Natural killer cell (primary cell): ENCODE data around the gene HOMER2. TPM values are rescaled to one million over a fixed set of nuclear protein-coding genes. Genes with fewer than 3 reads are reported as not detected.

ENCODE experiments used
- ATAC-seq, 3 donors: fragments of 150-1000 bp in 2 of 3; fragments of 200-7000 bp in 1 of 3; cut with Tn5 transposase; 1 replicate in 1 of 3; 2 replicates in 2 of 3; pipeline ENCODE4 v1.10.0; 2021; ENCODE audit warnings: mild to moderate bottlenecking in 2 of 3, moderate library complexity in 2 of 3
- DNase-seq, 2 donors: peaks; one replicate each; pipeline versions ENCODE4 v3.0.0 to v3.0.0-alpha.2; 2013 to 2021; ENCODE audit warnings: mixed read lengths in 1 of 2
- H3K27ac ChIP-seq: one replicate; pipeline ENCODE4 v1.5.1; 2013; ENCODE audit warnings: mild to moderate bottlenecking, low read length
- H3K27me3 ChIP-seq: one replicate; pipeline ENCODE4 v1.6.1; 2013; ENCODE audit warnings: low read length; ENCODE audit not compliant: control insufficient read depth, insufficient read depth
- H3K36me3 ChIP-seq: one replicate; pipeline ENCODE4 v1.6.1; 2013; ENCODE audit warnings: low read length; ENCODE audit not compliant: control insufficient read depth, insufficient read depth
- H3K4me1 ChIP-seq: one replicate; pipeline ENCODE4 v1.6.1; 2013; ENCODE audit warnings: low read length; ENCODE audit not compliant: control insufficient read depth, insufficient read depth
- H3K4me3 ChIP-seq: one replicate; pipeline ENCODE4 v1.5.1; 2013; ENCODE audit warnings: low read length
- H3K9me3 ChIP-seq: one replicate; pipeline ENCODE4 v1.6.1; 2013; ENCODE audit warnings: low read length; ENCODE audit not compliant: control insufficient read depth, insufficient read depth
- H3K27ac Mint-ChIP-seq, 2 donors: one replicate each; pipeline ENCODE4 v1.8.0; 2022; ENCODE audit warnings: mild to moderate bottlenecking in 2 of 2, mixed read lengths in 2 of 2, moderate library complexity in 1 of 2
- H3K27me3 Mint-ChIP-seq, 2 donors: one replicate each; pipeline ENCODE4 v1.8.0; 2022; ENCODE audit warnings: low read depth in 2 of 2, mixed read lengths in 2 of 2
- H3K36me3 Mint-ChIP-seq: one replicate; pipeline ENCODE4 v1.8.0; 2022; ENCODE audit warnings: mixed read lengths
- H3K4me1 Mint-ChIP-seq, 2 donors: one replicate each; pipeline ENCODE4 v1.8.0; 2022; ENCODE audit warnings: mixed read lengths in 2 of 2
- H3K4me3 Mint-ChIP-seq: one replicate; pipeline ENCODE4 v1.8.0; 2022; ENCODE audit warnings: mild to moderate bottlenecking, moderate library complexity, mixed read lengths
- H3K9me3 Mint-ChIP-seq, 2 donors: one replicate each; pipeline ENCODE4 v1.8.0; 2022; ENCODE audit warnings: mixed read lengths in 2 of 2
- CTCF ChIP-seq: fragments of 200-600 bp; IDR thresholded peaks from one replicate; pipeline ENCODE4 v1.8.0; 2022; ENCODE audit warnings: antibody characterized with exemption
- WGBS: methylation state at CpG from one replicate; pipeline ENCODE4 v1.1.7; 2013; ENCODE audit warnings: missing lambda C conversion rate; ENCODE audit not compliant: insufficient coverage; 5-methylcytosine and 5-hydroxymethylcytosine counted together
- intact Hi-C: fragments of 100-400 bp; cut with micrococcal nuclease; formaldehyde crosslinking; loops from one replicate; pipeline ENCODE4 v1.14.2; 2022
- total RNA-seq, 4 donors: library from RNA; stranded (reverse); fragments of 120-200 nt in 1 of 4; gene quantifications; one replicate each; pipeline versions ENCODE4 v1.2.3 to v1.2.4, GENCODE V29; 2013 to 2022

The HOMER2 gene
- total RNA-seq, 3 donors from 2014 or later (not counting 1 experiment from before 2014, with no cell fraction given) = 3.6 to 7.0 (median 4.0) TPM

GRCh38 chr15:82921939-82922338 is 30.6 kb downstream of the HOMER2 start:
- H3K4me3 Mint-ChIP-seq = no peak overlapping the region
- no peaks in the 10 kb centered on the region for H3K27me3 ChIP-seq
- no peaks in the 10 kb centered on the region for H3K9me3 Mint-ChIP-seq
- H3K27ac ChIP-seq = no peak overlapping the region
- H3K4me1 ChIP-seq = no peaks in the 10 kb centered on the region
- intact Hi-C loops = no loop called here
- H3K36me3 Mint-ChIP-seq = no peaks in the 10 kb centered on the region
- no peaks in the 10 kb centered on the region for H3K36me3 ChIP-seq
- no peak for TF ChIP-seq CTCF
- no peak overlapping the region for H3K4me3 ChIP-seq
- peaks cover 0 to 4% of the 10 kb centered on the region in 2 donors for H3K27me3 Mint-ChIP-seq
- no peak overlapping the region for H3K27ac Mint-ChIP-seq
- H3K4me1 Mint-ChIP-seq = no peaks in the 10 kb centered on the region
- ATAC-seq = no peak
- H3K9me3 ChIP-seq = no peaks in the 10 kb centered on the region
- DNase-seq = no peak

DNA sequence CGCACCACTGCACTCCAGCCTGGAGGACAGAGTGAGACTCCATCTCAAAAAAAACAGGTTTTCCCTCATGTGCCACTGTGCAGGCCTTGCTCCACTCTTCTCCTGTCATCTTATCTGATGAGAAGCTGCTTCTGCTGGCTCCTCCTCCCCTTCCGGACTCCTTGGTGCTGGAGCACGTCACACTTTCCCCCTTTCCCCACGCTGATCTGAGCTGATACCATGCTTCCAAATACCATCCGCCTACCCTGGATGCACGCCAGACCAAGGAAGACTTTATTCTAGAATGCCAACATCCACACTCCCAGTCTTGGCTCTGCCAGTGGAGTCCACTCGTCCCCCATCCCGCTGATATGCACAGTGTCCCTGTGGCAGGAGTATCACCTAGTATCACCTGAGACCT is 31.3 kb downstream of the HOMER2 start:
- TF ChIP-seq CTCF = no peak
- intact Hi-C loops = no loop called here
- no peak for DNase-seq
- no peak overlapping the region for H3K4me3 ChIP-seq
- H3K27ac Mint-ChIP-seq = no peak overlapping the region
- H3K4me3 Mint-ChIP-seq = no peak overlapping the region
- H3K9me3 Mint-ChIP-seq = no peaks in the 10 kb centered on the region
- no peak for ATAC-seq
- H3K36me3 Mint-ChIP-seq = no peaks in the 10 kb centered on the region
- no peaks in the 10 kb centered on the region for H3K4me1 ChIP-seq
- no peak overlapping the region for H3K27ac ChIP-seq
- H3K4me1 Mint-ChIP-seq = no peaks in the 10 kb centered on the region
- H3K27me3 ChIP-seq = no peaks in the 10 kb centered on the region
- no peaks in the 10 kb centered on the region for H3K9me3 ChIP-seq
- peaks cover 0 to 4% of the 10 kb centered on the region in 2 donors for H3K27me3 Mint-ChIP-seq
- H3K36me3 ChIP-seq = no peaks in the 10 kb centered on the region
- 95% methylated on average over 8 of the region's 8 CpGs for WGBS

GRCh38 chr15:82919231-82919886 is 33.2 kb downstream of the HOMER2 start:
- no peak for ATAC-seq
- intact Hi-C loops = no loop called here
- Mint-ChIP-seq H3K4me1 (no peaks in the 10 kb centered on the region), H3K36me3 (no peaks in the 10 kb centered on the region), H3K27ac (no peak overlapping the region), H3K9me3 (no peaks in the 10 kb centered on the region), H3K27me3 (peaks cover 0 to 4% of the 10 kb centered on the region in 2 donors), H3K4me3 (no peak overlapping the region)
- no peaks in the 10 kb centered on the region for H3K27me3 ChIP-seq
- H3K36me3 ChIP-seq = no peaks in the 10 kb centered on the region
- no peaks in the 10 kb centered on the region for H3K9me3 ChIP-seq
- no peak overlapping the region for H3K4me3 ChIP-seq
- DNase-seq = no peak
- no peaks in the 10 kb centered on the region for H3K4me1 ChIP-seq
- no peak overlapping the region for H3K27ac ChIP-seq
- TF ChIP-seq CTCF = no peak
- WGBS = 79% methylated on average over 5 of the region's 6 CpGs

- WGBS = 87% methylated on average over 6 of the region's 6 CpGs
- Histone ChIP-seq H3K4me1 (no peaks in the 10 kb centered on the region), H3K36me3 (no peaks in the 10 kb centered on the region), H3K27me3 (no peaks in the 10 kb centered on the region), H3K4me3 (no peak overlapping the region), H3K27ac (no peak overlapping the region), H3K9me3 (no peaks in the 10 kb centered on the region)
- H3K36me3 Mint-ChIP-seq = no peaks in the 10 kb centered on the region
- no peak for TF ChIP-seq CTCF
- DNase-seq = no peak
- H3K27ac Mint-ChIP-seq = no peak overlapping the region
- H3K4me1 Mint-ChIP-seq = no peaks in the 10 kb centered on the region
- intact Hi-C loops = no loop called here
- ATAC-seq = no peak
- H3K4me3 Mint-ChIP-seq = no peak overlapping the region
- peaks cover 0 to 4% of the 10 kb centered on the region in 2 donors for H3K27me3 Mint-ChIP-seq
- H3K9me3 Mint-ChIP-seq = no peaks in the 10 kb centered on the region
These were observed 33.8 kb downstream of the HOMER2 start for GRCh38 chr15:82918607-82919230.
